ENCODE measurements around the gene NPHP3. TPM values are rescaled to one million over a fixed set of nuclear protein-coding genes. Genes with fewer than 3 reads are reported as not detected.

Gene NPHP3
- polyA plus RNA-seq, 1 donor from 2014 or later: 9.0 TPM

DNA sequence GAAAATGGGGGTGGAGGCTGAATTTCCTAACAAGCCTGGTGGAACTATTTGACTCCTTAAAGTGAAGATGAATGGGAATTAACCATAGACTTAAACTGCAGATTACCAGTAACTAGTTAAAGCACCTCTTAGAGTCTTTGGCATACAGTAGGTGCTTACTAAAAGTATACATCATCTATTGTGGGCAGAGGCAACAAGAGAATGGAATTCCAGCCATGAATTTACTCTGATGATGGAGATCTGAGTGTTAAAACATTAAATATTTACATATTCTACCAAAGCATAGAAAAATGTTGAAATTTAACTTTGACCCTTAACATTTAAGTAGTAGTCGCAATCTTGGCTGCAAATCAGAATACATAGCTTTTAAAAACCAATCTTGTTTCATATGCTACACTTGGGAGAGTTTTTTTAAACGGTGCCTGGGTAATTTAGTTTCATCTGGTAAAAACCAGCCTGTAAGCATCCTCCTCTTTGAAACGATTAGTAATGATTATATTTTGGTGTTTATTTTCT, 56.9 kb downstream of the NPHP3 start:
- no peak overlapping the region for H3K27ac ChIP-seq (ENCODE audit: low read length)
- H3K4me2 ChIP-seq (ENCODE audit: low read length): no peak overlapping the region
- H3K9me2 ChIP-seq (ENCODE audit: insufficient read depth, low read length): no peaks in the 10 kb centered on the region
- H4K20me1 ChIP-seq (ENCODE audit: insufficient read depth): no peaks in the 10 kb centered on the region
- TF ChIP-seq POLR2AphosphoS5 (IDR thresholded peaks at IDR 0.05) (no peak), RAD21 (conservative IDR thresholded peaks at IDR 0.05) (no peak), MXI1 (conservative IDR thresholded peaks at IDR 0.05; ENCODE audit: poor library complexity, severe bottlenecking) (no peak), TAF1 (IDR thresholded peaks at IDR 0.05; ENCODE audit: low read depth) (no peak), EP300 (conservative IDR thresholded peaks at IDR 0.05; ENCODE audit: poor library complexity, severe bottlenecking) (no peak), SMC3 (conservative IDR thresholded peaks at IDR 0.05; ENCODE audit: poor library complexity) (no peak), EZH2 (IDR thresholded peaks at IDR 0.05; ENCODE audit: borderline replicate concordance, insufficient read depth, low read length, poor library complexity, severe bottlenecking) (no peak)
- TF ChIP-seq, protein P1, sequence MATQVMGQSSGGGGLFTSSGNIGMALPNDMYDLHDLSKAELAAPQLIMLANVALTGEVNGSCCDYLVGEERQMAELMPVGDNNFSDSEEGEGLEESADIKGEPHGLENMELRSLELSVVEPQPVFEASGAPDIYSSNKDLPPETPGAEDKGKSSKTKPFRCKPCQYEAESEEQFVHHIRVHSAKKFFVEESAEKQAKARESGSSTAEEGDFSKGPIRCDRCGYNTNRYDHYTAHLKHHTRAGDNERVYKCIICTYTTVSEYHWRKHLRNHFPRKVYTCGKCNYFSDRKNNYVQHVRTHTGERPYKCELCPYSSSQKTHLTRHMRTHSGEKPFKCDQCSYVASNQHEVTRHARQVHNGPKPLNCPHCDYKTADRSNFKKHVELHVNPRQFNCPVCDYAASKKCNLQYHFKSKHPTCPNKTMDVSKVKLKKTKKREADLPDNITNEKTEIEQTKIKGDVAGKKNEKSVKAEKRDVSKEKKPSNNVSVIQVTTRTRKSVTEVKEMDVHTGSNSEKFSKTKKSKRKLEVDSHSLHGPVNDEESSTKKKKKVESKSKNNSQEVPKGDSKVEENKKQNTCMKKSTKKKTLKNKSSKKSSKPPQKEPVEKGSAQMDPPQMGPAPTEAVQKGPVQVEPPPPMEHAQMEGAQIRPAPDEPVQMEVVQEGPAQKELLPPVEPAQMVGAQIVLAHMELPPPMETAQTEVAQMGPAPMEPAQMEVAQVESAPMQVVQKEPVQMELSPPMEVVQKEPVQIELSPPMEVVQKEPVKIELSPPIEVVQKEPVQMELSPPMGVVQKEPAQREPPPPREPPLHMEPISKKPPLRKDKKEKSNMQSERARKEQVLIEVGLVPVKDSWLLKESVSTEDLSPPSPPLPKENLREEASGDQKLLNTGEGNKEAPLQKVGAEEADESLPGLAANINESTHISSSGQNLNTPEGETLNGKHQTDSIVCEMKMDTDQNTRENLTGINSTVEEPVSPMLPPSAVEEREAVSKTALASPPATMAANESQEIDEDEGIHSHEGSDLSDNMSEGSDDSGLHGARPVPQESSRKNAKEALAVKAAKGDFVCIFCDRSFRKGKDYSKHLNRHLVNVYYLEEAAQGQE (IDR thresholded peaks at IDR 0.05; ENCODE audit: borderline replicate concordance): no peak
- TF ChIP-seq, protein P2, sequence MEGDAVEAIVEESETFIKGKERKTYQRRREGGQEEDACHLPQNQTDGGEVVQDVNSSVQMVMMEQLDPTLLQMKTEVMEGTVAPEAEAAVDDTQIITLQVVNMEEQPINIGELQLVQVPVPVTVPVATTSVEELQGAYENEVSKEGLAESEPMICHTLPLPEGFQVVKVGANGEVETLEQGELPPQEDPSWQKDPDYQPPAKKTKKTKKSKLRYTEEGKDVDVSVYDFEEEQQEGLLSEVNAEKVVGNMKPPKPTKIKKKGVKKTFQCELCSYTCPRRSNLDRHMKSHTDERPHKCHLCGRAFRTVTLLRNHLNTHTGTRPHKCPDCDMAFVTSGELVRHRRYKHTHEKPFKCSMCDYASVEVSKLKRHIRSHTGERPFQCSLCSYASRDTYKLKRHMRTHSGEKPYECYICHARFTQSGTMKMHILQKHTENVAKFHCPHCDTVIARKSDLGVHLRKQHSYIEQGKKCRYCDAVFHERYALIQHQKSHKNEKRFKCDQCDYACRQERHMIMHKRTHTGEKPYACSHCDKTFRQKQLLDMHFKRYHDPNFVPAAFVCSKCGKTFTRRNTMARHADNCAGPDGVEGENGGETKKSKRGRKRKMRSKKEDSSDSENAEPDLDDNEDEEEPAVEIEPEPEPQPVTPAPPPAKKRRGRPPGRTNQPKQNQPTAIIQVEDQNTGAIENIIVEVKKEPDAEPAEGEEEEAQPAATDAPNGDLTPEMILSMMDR (IDR thresholded peaks at IDR 0.05; ENCODE audit: poor library complexity, severe bottlenecking): no peak
- H3F3A ChIP-seq (ENCODE audit: insufficient read depth, low read length, poor library complexity, severe bottlenecking): no peaks in the 10 kb centered on the region
- no peak overlapping the region for H3K4me3 ChIP-seq (ENCODE audit: low read length)
- H3K9me3 ChIP-seq (ENCODE audit: low read length): no peaks in the 10 kb centered on the region
- no peak overlapping the region for H2AFZ ChIP-seq (ENCODE audit: low read depth, low read length)
- peaks cover 34% of the 10 kb centered on the region for H3K79me2 ChIP-seq (replicated peaks; ENCODE audit: insufficient read depth, low read length)
- no peak overlapping the region for H3K9ac ChIP-seq (ENCODE audit: low read length)
- no peaks in the 10 kb centered on the region for H3K27me3 ChIP-seq (ENCODE audit: insufficient read depth, low read depth, low read length)
- H3K36me3 ChIP-seq (ENCODE audit: insufficient read depth, low read length): no peaks in the 10 kb centered on the region

DNA sequence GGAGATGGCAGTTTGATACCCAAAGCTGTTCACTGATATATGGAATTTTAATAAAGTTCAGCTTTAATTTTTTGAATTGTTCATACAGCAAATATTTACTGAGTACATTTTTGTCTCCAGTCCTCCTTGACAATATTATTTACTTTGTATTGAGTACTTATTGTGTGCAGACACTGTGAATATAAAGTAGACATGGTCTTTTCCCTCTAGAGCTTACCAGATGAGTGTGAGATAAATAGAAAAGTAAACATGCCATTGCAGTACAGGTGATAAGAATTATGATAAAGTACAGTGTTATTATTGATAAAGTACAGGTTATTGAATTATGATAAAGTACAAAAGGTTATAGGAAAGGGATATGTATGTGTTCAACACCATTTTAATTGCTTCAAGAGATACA, 60.0 kb downstream of the NPHP3 start:
- no peaks in the 10 kb centered on the region for H3K27me3 ChIP-seq (ENCODE audit: insufficient read depth, low read depth, low read length)
- no peaks in the 10 kb centered on the region for H3K9me3 ChIP-seq (ENCODE audit: low read length)
- H3F3A ChIP-seq (ENCODE audit: insufficient read depth, low read length, poor library complexity, severe bottlenecking): no peaks in the 10 kb centered on the region
- H3K79me2 ChIP-seq (replicated peaks; ENCODE audit: insufficient read depth, low read length): peaks cover 35% of the 10 kb centered on the region
- H3K4me3 ChIP-seq (ENCODE audit: low read length): peak overlapping the region; percentile 90
- no peak overlapping the region for H2AFZ ChIP-seq (ENCODE audit: low read depth, low read length)
- peak overlapping the region; percentile 82 for H3K4me2 ChIP-seq (ENCODE audit: low read length)
- TF ChIP-seq, protein P2 (IDR thresholded peaks at IDR 0.05; ENCODE audit: poor library complexity, severe bottlenecking): no peak
- no peak for TF ChIP-seq TAF1 (IDR thresholded peaks at IDR 0.05; ENCODE audit: low read depth)
- TF ChIP-seq EZH2 (IDR thresholded peaks at IDR 0.05; ENCODE audit: borderline replicate concordance, insufficient read depth, low read length, poor library complexity, severe bottlenecking): no peak
- TF ChIP-seq MXI1 (conservative IDR thresholded peaks at IDR 0.05; ENCODE audit: poor library complexity, severe bottlenecking): no peak
- no peak for TF ChIP-seq POLR2AphosphoS5 (IDR thresholded peaks at IDR 0.05)
- TF ChIP-seq, protein P1 (IDR thresholded peaks at IDR 0.05; ENCODE audit: borderline replicate concordance): no peak
- no peak for TF ChIP-seq SMC3 (conservative IDR thresholded peaks at IDR 0.05; ENCODE audit: poor library complexity)
- no peak for TF ChIP-seq EP300 (conservative IDR thresholded peaks at IDR 0.05; ENCODE audit: poor library complexity, severe bottlenecking)
- TF ChIP-seq RAD21 (conservative IDR thresholded peaks at IDR 0.05): no peak
- H3K9me2 ChIP-seq (ENCODE audit: insufficient read depth, low read length): no peaks in the 10 kb centered on the region
- no peak overlapping the region for H3K9ac ChIP-seq (ENCODE audit: low read length)
- H4K20me1 ChIP-seq (ENCODE audit: insufficient read depth): no peaks in the 10 kb centered on the region
- H3K27ac ChIP-seq (ENCODE audit: low read length): no peak overlapping the region
- no peaks in the 10 kb centered on the region for H3K36me3 ChIP-seq (ENCODE audit: insufficient read depth, low read length)
